Stimulated activated CD4-positive, alpha-beta T cell treated with anti-CD3 and anti-CD28 coated beads, TNF-alpha, amount 100 ng/mL, for 4 hours (primary cell): ENCODE results near the gene RBFOX1.
"Not testable (repeated sequence)": the region's sequence is repeated elsewhere in the genome, so short reads cannot be mapped to it uniquely, and the experiment has no call there.

Source experiments
- DNase-seq, 3 experiments: peaks; one replicate each; pipeline ENCODE4 v3.0.0-alpha.2; 2020; ENCODE audit warnings: low read depth in 3 of 3

RBFOX1 gene

GRCh38 chr16:7470344-7470743 is 137.7 kb downstream of the RBFOX1 start:
- no peak for DNase-seq

GRCh38 chr16:7471268-7471667 is 138.6 kb downstream of the RBFOX1 start:
- no peak for DNase-seq

- DNase-seq: no peak
These were observed 149.4 kb downstream of the RBFOX1 start for GRCh38 chr16:7482032-7482431.

- DNase-seq: no peak
These were observed 150.1 kb downstream of the RBFOX1 start for GRCh38 chr16:7482596-7483290.

GRCh38 chr16:7487574-7488323 is 155.1 kb downstream of the RBFOX1 start:
- DNase-seq: no peak

- no peak for DNase-seq
These were observed 159.5 kb downstream of the RBFOX1 start for GRCh38 chr16:7492122-7492521.

GRCh38 chr16:7493133-7493532 is 160.5 kb downstream of the RBFOX1 start:
- DNase-seq: no peak

- DNase-seq: no peak
These were observed 165.0 kb downstream of the RBFOX1 start for GRCh38 chr16:7497691-7498090.

- no peak for DNase-seq
These were observed 169.2 kb downstream of the RBFOX1 start for GRCh38 chr16:7501868-7502267.

DNA sequence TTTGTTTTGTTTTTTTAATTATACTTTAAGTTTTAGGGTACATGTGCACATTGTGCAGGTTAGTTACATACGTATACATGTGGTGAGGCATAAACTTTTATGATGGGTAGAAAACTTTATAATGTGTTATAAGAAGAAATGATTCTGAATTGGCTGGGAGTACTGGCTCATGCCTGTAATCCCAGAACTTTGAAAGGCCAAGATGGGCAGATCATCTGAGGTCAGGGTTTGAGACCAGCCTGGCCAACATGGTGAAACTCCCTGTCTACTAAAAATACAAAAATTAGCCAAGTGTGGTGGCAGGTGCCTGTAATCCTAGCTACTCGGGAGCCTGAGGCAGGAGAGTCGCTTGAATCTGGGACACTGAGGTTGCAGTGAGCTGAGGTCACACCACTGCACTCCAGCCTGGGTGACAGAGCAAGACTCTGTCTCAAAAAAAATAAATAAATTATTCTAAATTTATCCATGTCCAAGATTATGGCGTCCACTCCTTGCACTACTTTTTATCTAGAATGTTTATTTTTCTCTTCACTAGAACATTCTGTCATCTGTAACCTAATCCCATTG is 170.0 kb downstream of the RBFOX1 start:
- not testable (repeated sequence) for DNase-seq

- no peak for DNase-seq
These were observed 171.0 kb downstream of the RBFOX1 start for GRCh38 chr16:7503666-7504065.

DNA sequence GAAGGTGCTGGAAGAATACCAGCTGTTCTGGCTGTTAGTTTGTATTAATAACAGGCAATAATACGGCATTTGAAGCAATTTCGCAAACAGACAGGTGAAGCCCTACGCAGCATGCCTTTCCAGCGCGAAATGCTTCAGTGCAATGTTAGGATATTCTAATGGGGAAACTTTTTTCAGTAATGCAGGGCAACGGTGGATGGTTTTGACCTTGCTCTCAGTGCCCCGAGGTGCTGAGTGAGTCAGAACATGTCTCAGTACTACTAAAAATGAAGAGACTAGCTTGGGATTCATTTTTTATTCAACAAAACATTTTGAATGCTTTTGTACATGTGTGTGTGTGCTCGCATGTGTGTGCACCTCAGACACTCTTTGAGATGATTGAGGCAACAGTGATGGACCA is 172.2 kb downstream of the RBFOX1 start:
- DNase-seq: no peak

GRCh38 chr16:7505495-7505894 is 172.8 kb downstream of the RBFOX1 start:
- no peak for DNase-seq

DNA sequence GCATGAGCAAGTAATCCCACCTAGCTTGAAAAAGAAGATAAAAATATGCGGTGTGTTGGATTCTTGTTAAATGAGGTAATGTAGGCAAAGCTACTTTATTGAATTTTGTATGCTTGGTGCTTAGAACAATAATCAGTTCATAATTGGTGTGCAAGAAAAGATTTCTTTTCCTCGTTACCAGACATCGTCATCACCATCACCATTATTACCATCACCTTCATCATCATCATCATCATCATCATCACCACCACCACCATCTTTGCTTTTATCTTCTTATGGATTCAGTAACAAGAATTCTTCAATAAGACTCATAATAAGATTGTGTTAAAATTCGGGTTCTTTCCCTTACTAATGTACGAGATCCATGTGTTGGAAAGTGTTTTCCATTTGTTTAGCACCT is 173.7 kb downstream of the RBFOX1 start:
- no peak for DNase-seq

- DNase-seq: no peak
These were observed 176.0 kb downstream of the RBFOX1 start for GRCh38 chr16:7508656-7509055.

DNA sequence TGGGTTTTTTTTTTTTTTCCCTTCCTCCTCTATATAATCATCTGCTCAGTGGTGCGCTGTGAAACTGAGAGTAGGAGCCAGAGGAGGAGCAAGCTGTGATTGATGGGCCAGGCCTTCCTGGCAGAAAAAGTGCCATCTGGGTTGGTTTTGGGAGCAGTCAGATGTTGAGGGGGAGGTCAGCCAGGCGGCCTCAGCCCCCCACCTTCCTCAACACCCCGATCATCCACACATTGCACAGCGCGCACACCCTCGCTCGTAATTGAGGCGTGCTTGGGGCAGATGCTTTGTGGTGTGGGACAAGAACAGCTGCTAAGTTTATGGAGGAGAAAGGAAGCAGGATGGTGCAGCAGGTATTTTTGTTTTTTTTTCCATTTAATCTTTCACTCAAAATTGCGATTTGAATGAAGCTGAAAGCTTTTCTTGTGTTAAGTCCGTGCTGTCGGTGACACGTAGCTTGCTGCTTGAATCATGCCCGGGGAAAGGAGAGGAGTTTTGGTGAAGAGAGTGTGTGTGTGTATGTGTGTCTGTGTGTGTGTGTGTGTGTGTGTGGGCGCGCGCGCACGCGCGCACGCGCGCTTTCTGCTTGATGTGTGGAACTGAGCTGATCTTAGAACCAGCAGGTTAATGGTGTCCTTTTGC is 177.4 kb downstream of the RBFOX1 start:
- DNase-seq: no peak

GRCh38 chr16:7511549-7512260 is 179.1 kb downstream of the RBFOX1 start:
- no peak for DNase-seq

- no peak for DNase-seq
These were observed 179.9 kb downstream of the RBFOX1 start for GRCh38 chr16:7512503-7512902.

GRCh38 chr16:7513429-7513828 is 180.8 kb downstream of the RBFOX1 start:
- no peak for DNase-seq

- no peak for DNase-seq
These were observed 182.9 kb downstream of the RBFOX1 start for GRCh38 chr16:7515543-7515942.

- DNase-seq: no peak
These were observed 184.9 kb downstream of the RBFOX1 start for GRCh38 chr16:7517496-7517895.

DNA sequence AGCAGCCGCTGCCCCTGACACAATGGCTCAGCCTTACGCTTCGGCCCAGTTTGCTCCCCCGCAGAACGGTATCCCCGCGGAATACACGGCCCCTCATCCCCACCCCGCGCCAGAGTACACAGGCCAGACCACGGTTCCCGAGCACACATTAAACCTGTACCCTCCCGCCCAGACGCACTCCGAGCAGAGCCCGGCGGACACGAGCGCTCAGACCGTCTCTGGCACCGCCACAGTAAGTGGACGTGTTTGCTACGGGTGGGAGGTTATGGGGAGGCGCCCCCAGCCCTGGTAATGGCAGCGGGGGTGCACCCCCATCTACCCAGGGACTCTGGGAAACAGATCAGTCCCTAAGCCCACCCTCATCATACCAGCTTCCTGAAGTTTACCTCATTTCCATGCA is 185.5 kb downstream of the RBFOX1 start:
- no peak for DNase-seq
